ENCODE results near the gene MICB.
"Not testable (repeated sequence)": the region's sequence is repeated elsewhere in the genome, so short reads cannot be mapped to it uniquely, and the experiment has no call there.

The MICB gene

DNA sequence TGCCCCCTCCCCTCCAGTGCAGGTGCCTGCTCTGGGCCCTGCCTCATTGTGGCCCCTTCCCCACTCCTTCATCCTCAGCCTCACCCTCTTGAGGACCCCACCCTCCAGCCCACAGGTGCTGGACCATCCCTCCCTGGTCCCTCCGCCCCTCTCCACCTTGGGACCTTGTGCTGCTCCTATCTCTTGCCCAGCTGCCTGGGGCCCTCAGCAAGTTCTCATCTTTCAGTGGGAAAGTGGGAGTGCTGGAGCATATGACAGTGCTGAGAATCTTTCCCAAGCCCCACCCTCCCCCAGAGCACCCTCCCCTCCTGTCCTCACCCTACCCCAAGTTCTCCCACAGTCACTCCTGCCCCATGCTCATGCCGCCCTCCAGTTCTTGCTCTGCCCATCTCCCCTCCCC is 1.7 kb downstream of the MICB start:
- DNase-seq (ENCODE audit: low read depth in 2 of 2): not testable (repeated sequence)

DNA sequence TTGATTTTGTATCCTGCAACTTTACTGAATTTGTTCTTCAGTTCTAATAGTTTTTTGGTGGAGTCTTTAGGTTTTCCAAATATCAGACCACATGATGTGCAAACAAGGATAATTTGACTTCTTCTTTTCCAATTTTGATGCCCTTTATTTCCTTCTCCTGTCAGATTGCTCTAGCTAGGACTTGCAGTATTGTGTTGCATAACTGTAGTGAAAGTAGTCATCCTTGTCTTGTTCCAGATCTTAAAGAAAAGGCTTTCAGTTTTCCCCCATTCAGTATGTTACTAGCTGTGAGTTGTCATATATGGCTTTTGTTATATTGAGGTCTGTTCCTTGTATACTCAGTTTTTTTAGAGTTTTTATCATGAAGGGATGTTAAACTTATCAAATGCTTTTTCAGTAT is 4.6 kb downstream of the MICB start:
- no peak for DNase-seq (ENCODE audit: low read depth in 2 of 2)

GRCh38 chr6:31509036-31509435 is 11.1 kb downstream of the MICB start:
- not testable (repeated sequence) for DNase-seq (ENCODE audit: low read depth in 2 of 2)

DNA sequence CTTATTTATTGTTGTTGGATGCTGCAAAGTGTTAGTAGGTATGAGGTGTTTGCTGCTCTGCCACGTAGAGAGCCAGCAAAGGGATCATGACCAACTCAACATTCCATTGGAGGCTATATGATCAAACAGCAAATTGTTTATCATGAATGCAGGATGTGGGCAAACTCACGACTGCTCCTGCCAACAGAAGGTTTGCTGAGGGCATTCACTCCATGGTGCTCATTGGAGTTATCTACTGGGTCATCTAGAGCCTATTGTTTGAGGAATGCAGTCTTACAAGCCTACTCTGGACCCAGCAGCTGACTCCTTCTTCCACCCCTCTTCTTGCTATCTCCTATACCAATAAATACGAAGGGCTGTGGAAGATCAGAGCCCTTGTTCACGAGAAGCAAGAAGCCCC is 12.1 kb downstream of the MICB start:
- no peak for DNase-seq (ENCODE audit: low read depth in 2 of 2)

DNA sequence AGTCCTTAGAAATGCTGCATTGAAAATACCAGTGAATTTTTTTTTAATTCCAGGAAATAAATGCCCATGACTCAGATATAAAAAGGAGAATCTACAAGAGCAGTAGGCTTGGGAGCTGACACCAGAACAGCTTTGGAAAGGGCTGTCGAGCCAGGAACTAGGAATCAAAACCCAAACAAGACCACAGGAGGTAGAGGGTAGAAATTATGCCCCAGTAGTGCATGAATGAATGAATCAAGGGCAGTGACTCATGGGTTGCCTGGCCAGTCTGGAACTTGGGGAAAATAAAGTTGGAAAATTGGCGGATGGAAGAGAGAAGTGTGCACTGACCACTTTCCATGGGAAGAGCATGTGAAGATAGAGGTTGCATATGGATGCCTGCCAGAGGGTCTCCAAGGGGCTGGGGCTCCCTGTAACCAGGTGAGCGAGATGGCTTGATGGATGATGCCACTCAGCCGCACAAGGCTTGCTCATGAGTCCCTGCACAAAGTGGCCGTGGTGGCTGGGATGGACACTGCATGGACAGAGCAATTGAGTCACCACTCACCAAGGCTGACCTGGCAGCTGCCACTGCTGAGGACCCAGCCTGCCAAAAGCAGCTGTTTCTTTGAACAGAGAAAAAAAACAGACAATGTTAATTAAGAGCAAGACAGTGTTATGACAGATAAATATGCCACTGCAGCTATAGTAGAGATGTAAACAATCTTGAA is 15.7 kb downstream of the MICB start:
- no peak for DNase-seq (ENCODE audit: low read depth in 2 of 2)

- DNase-seq (ENCODE audit: low read depth in 2 of 2): no peak
Measured at GRCh38 chr6:31521835-31522234, 23.9 kb downstream of the MICB start.

DNA sequence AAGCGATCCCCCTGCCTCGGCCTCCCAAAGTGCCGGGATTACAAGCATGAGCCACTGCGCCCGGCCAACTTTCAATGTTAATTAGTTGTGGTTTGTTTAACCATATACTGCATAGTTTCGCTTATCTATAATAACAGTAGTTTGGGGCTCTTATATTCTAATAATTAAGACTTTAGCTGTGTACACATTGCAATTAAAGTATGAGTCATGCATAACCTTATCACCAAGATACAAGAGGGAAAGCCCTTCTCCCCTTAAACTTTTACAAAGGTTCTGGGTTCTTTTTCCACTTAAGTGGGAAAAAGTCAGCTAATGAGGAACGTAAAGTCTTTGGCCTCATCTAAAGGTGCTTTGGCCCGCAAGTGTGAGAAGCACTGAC is 27.6 kb downstream of the MICB start:
- DNase-seq (ENCODE audit: low read depth in 2 of 2): no peak

- no peak for DNase-seq (ENCODE audit: low read depth in 2 of 2)
Measured at GRCh38 chr6:31525932-31526591, 28.1 kb downstream of the MICB start.

DNA sequence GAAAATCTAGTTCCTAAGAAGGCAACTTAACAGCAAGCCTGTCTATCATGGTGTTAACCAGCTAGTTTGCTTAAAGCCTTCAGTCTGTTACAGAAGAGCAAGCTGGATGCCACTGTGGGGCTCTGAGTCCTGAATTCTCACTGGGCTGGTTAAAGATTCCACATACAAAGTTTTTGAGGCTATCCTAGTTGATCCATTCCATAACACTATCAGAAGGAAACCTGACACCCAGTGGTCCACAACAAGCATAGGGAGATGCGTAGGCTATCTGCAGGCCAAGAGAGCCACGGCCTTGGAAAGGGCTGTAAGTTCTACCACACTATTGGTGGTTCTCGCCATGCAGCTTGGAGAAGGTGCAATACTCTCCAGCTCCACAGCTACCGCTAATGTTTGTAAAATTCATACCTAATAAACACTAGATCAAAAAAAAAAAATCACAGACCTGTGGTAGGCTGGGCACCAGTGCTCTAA is 30.4 kb downstream of the MICB start:
- DNase-seq (ENCODE audit: low read depth in 2 of 2): no peak

DNA sequence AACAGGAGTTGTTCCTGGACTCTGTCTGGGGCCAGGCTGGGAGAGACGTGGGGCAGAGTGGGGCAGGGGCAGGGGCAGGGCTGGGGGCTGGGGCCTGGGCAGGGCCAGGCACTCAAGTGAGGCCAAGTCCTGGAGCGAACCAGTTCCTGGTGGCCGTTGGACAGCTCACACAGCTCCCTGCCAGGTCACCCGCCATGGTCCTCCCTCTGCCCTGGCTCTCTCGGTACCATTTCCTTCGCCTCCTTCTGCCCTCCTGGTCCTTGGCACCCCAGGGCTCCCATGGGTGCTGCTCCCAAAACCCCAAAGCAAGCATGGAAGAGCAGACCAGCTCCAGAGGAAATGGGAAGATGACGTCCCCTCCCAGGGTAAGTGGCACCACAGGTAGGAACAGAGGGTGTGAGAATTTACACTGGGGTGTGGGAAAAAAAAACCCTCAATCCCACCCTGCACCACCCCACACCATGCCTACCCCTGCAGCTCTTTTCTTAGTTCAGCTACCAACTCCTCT is 30.9 kb downstream of the MICB start, which contains the start of gene MCCD1:
Gene MCCD1 (plus strand): TSS at position 142 of the 508 bp plus-strand sequence. CDS start 53 bp downstream, at position 195.
- no peak for DNase-seq (ENCODE audit: low read depth in 2 of 2)

DNA sequence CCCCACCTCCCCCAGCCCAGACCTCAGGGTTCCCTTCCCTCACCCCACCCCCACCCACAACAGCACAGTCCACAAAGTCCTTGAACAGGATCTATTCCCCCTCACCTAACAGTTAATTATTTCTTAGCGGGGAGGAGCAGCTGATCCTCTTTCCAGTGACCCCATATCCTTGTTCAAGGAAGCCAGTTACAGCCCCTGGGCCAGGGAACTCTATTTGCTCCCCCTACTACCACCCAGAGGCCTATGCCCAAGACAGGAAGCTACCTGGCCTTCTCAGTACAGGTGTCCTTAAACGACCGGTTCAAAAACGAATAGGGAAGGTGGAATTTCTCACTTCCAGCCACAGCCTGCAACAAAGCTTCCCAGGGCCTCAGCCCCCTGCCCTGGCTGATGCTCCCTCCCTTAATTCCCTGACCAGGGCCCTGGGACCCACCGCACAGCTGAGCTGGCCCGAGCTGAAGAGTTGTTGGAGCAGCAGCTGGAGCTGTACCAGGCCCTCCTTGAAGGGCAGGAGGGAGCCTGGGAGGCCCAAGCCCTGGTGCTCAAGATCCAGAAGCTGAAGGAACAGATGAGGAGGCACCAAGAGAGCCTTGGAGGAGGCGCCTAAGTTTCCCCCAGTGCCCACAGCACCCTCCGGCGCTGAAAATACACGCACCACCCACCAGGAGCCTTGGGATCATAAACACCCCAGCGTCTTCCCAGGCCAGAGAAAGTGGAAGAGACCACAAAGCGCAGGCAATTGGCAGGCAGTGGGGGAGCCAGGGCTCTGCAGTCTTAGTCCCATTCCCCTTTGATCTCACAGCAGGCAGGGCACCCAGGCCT is 31.6 kb downstream of the MICB start:
- DNase-seq (ENCODE audit: low read depth in 2 of 2): no peak

- DNase-seq (ENCODE audit: low read depth in 2 of 2): no peak
Measured at GRCh38 chr6:31530659-31531058, 32.7 kb downstream of the MICB start.

DNA sequence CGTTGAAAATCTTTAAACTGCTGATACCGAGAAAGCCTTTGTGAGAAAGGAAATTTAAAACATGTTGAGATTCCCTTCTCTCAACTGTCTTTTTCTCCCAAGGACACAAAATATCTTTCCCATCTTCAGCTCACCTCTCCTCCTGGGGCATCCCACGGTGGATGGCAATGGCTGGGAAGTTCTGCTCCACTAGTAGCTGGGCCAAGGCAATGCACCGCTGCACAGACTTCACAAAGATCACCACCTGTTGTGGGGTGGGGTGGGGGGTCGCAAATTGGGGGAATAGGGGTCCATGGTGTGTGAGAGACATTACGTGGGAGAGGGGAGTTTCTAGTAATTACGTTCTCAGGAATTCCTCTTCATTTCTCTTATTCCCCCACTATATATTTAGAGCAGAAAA is 33.2 kb downstream of the MICB start:
- no peak for DNase-seq (ENCODE audit: low read depth in 2 of 2)

DNA sequence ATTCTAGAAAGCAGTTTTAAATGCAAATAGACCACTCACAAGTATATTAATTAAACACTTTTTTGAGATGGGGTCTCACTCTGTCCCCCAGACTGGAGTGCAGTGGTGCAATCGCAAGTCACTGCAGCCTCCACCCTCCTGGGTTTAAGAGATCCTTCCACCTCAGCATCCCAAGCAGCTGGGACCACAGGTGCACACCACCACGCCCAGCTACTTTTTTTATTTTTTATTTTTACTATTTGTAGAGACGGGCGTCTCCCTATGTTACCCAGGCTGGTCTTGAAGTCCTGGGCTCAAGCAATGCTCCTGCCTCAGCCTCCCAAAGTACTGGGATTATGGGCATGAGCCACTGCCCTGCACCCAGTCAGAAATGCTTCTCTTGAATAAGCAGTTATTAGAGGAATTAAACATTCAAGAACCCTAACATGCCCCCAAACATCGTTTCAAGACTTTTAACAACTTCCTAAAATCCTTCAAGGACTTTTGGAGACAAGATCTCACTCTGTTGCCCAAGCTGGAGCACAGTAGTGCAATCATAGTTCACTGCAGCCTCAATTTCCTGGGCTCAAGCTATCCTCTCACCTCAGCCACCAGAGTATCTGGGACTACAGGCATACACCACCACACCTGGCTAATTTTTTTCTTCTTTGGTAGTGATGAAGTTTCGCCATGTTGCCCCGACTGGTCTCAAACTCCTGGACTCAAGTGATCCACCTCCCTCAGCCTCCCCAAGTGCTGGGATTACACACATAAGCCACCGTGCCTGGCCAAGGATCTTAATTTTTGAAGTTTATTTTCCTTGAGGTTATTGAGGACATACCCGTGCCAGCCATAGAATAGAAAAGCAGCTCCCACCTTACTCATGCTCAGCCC is 34.1 kb downstream of the MICB start:
- no peak for DNase-seq (ENCODE audit: low read depth in 2 of 2)

DNA sequence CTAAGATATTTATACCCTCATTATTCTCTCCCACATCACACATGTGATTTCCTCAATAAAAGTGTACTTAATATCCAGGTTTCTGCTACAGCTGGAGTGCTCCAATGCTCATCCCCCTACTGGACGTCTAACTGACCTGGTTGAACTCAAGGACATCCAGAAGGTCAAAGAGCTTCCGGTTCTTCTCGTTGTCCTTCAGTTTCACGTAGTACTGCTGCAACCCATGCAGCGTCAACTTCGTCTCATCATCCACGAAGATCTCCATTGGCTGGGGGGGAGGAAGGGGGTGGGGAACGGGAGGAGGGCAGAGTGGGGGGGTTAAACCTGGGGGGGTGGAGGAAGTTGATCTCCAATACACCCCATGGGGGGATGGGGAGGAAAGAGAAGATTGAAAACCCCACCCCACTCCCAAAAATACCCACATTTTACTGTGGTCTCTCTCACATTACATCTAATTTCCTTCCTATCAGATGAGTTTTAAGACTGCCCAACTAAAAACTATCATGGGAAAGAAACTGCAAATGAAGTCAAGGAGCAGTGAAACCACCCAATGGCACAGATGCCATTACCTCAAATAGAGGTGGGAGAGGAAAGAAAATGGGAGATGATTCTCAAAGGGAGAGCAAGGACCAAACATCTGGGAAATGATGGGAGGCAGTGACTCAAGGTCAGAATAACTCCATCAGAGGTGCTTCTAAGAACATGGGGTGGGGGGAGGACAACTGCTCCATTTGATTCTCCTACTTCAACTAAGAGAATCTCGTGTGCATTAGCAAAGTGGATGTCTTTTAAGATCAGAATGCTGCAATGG is 34.9 kb downstream of the MICB start:
- DNase-seq (ENCODE audit: low read depth in 2 of 2): no peak

DNA sequence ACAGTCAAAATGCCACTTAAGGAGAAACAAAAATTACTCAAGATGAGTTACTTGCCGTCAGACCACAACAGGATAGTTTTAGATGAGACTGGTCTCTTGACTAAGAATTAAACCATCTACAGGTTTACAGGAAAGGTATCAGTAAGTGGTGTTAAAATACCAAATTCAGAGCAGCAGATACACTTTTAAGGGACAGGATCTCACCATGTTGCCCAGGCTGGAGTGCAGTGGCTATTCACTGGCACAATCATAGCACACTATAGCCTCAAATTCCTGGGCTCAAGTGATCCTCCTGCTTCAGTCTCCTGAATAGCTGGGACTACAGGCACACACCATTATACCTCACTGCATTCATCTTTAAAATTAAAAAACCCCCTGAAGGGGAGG is 35.5 kb downstream of the MICB start:
- DNase-seq (ENCODE audit: low read depth in 2 of 2): no peak

- DNase-seq (ENCODE audit: low read depth in 2 of 2): no peak
Measured at GRCh38 chr6:31534011-31534410, 36.1 kb downstream of the MICB start.

DNA sequence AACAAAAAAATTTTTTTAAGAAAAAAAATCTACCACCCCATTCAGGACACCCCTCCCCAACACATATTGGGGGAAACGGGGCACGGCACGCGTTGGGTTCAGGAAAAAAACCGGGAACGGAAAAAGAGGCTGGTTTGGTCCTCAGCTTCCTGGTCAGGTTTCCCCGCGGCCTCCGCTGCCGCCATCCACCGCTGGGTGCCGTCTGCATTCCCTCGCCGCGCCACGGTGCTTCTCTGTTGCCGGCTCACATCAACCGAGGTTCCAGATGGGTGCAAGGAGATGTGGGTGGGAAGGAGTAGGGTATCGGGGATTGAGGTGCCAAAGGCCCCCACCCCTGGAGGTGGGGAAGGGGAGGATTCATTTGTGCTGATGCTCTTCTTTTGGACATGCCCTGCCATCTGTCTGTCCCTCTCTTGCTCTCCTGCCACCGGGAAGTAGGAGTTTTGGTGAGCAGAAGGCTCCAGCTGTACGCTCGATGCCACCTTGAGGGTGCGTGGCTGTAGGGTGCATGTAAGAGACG is 36.6 kb downstream of the MICB start:
- no peak for DNase-seq (ENCODE audit: low read depth in 2 of 2)

- no peak for DNase-seq (ENCODE audit: low read depth in 2 of 2)
Measured at GRCh38 chr6:31535538-31536324, 37.8 kb downstream of the MICB start.
